ENCODE measurements around the gene TULP4. TPM values are rescaled to one million over a fixed set of nuclear protein-coding genes. Genes with fewer than 3 reads are reported as not detected.

TULP4 gene
- polyA plus RNA-seq, 2 of the 4 experiments (the other 2 are of a cell fraction): 5.0 to 10.6 TPM

DNA sequence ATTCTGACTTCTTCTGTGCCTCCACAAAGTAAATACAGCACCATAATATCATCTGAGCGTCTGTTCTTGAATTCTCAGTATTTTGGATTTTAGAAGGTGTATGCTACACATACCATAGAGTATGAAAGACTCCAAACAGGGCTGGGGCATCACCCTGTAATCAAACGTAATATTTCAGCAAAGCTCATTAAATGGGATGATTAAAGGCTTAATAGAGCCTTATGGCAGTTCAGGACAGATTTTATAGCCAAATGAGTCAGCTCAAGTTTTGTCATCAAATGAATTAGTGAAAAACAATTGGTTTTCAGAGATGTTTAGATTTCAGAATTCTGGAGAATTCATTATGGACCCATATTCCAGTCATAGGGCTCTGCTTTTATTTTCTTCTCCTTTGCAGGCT, 68.9 kb downstream of the TULP4 start (continued):
- TF ChIP-seq EHF (CRISPR knock-in tag; IDR thresholded peaks at IDR 0.05): no peak
- no peak for TF ChIP-seq RAD21 (conservative IDR thresholded peaks at IDR 0.05 in 1 of 2, IDR thresholded peaks at IDR 0.05 in 1 of 2)

DNA sequence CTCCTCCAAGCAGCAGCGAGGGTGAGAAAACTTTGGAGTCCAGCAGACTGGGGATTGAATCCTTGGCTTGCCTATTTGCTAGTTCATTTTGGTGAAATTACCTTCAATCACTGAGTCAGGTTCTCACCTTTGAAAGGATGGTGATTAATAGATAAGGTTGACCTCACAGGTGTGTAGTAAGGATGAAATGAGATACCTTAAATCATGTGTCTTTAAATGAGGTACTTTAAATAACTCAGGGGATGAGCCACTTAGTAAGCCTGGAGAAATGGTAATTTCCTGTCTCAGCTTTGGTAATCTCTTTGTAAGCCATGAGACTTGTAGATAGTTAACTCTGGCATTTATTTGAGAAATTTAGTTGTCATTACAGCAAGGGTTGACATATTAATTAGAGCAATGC, 70.2 kb downstream of the TULP4 start:
- Histone ChIP-seq H3K4me3 (no peak overlapping the region), H3K4me2 (no peak overlapping the region), H3K4me1 (no peaks in the 10 kb centered on the region), H3K27ac (no peak overlapping the region), H3K9me3 (no peaks in the 10 kb centered on the region)
- FAIRE-seq (no peak), ATAC-seq (no peak), DNase-seq (ENCODE audit: low read depth in 1 of 2, low spot score in 1 of 2) (no peak)
- 100% methylated on average over 1 of the region's 1 CpG for WGBS (ENCODE audit: missing lambda C conversion rate)
- TF ChIP-seq, protein P1, sequence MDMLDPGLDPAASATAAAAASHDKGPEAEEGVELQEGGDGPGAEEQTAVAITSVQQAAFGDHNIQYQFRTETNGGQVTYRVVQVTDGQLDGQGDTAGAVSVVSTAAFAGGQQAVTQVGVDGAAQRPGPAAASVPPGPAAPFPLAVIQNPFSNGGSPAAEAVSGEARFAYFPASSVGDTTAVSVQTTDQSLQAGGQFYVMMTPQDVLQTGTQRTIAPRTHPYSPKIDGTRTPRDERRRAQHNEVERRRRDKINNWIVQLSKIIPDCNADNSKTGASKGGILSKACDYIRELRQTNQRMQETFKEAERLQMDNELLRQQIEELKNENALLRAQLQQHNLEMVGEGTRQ (IDR thresholded peaks at IDR 0.05): no peak
- TF ChIP-seq, protein P2, sequence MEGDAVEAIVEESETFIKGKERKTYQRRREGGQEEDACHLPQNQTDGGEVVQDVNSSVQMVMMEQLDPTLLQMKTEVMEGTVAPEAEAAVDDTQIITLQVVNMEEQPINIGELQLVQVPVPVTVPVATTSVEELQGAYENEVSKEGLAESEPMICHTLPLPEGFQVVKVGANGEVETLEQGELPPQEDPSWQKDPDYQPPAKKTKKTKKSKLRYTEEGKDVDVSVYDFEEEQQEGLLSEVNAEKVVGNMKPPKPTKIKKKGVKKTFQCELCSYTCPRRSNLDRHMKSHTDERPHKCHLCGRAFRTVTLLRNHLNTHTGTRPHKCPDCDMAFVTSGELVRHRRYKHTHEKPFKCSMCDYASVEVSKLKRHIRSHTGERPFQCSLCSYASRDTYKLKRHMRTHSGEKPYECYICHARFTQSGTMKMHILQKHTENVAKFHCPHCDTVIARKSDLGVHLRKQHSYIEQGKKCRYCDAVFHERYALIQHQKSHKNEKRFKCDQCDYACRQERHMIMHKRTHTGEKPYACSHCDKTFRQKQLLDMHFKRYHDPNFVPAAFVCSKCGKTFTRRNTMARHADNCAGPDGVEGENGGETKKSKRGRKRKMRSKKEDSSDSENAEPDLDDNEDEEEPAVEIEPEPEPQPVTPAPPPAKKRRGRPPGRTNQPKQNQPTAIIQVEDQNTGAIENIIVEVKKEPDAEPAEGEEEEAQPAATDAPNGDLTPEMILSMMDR (IDR thresholded peaks at IDR 0.05): no peak
- TF ChIP-seq RARB (CRISPR knock-in tag; IDR thresholded peaks at IDR 0.05) (no peak), SREBF2 (IDR thresholded peaks at IDR 0.05) (no peak), KDM5A (IDR thresholded peaks at IDR 0.05) (no peak), EHMT2 (IDR thresholded peaks at IDR 0.05; ENCODE audit: low read depth) (no peak), RCOR1 (IDR thresholded peaks at IDR 0.05; ENCODE audit: low read depth, low read length) (no peak), RFX5 (IDR thresholded peaks at IDR 0.05) (no peak), RAD21 (conservative IDR thresholded peaks at IDR 0.05 in 1 of 2, IDR thresholded peaks at IDR 0.05 in 1 of 2) (no peak), HOXA7 (CRISPR knock-in tag; IDR thresholded peaks at IDR 0.05) (no peak), GATA3 (IDR thresholded peaks at IDR 0.05; ENCODE audit: borderline replicate concordance) (no peak)
- TF ChIP-seq, protein P3, sequence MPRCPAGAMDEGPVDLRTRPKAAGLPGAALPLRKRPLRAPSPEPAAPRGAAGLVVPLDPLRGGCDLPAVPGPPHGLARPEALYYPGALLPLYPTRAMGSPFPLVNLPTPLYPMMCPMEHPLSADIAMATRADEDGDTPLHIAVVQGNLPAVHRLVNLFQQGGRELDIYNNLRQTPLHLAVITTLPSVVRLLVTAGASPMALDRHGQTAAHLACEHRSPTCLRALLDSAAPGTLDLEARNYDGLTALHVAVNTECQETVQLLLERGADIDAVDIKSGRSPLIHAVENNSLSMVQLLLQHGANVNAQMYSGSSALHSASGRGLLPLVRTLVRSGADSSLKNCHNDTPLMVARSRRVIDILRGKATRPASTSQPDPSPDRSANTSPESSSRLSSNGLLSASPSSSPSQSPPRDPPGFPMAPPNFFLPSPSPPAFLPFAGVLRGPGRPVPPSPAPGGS (IDR thresholded peaks at IDR 0.05): no peak
- POLR2A ChIA-PET: no interaction called here
- CTCF ChIA-PET: no interaction called here

DNA sequence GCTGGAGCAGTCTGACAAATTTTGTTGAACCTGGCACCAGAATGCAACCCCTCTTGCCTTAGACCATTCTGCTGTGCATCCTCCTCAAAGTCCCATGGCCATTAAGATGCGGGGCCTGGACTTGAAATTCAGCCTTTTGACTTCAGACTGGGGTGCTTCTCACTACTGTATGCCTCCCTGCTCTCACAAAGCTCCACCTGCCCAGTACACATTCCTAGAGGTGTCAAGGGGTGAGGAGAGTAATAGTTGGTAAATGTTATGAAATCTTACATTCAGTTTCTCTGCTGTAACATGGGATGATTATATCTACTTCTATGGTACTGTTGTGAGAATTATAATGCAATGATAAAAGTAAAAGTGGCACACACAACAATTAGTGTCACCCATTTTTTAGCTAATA, 70.8 kb downstream of the TULP4 start:
- TF ChIP-seq, protein P2 (IDR thresholded peaks at IDR 0.05): no peak
- TF ChIP-seq SREBF2 (IDR thresholded peaks at IDR 0.05) (no peak), HOXB13 (CRISPR knock-in tag; IDR thresholded peaks at IDR 0.05; ENCODE audit: low read depth) (no peak), RCOR1 (IDR thresholded peaks at IDR 0.05; ENCODE audit: low read depth, low read length) (no peak)
- TF ChIP-seq, protein P4, sequence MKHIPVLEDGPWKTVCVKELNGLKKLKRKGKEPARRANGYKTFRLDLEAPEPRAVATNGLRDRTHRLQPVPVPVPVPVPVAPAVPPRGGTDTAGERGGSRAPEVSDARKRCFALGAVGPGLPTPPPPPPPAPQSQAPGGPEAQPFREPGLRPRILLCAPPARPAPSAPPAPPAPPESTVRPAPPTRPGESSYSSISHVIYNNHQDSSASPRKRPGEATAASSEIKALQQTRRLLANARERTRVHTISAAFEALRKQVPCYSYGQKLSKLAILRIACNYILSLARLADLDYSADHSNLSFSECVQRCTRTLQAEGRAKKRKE (CRISPR knock-in tag; IDR thresholded peaks at IDR 0.05; ENCODE audit: low read depth): no peak
- H3K9me3 ChIP-seq: no peaks in the 10 kb centered on the region
- FAIRE-seq: no peak
- POLR2A ChIA-PET: no interaction called here
- CTCF ChIA-PET: no interaction called here
- no peak overlapping the region for H3K4me2 ChIP-seq
- H3K4me1 ChIP-seq: no peaks in the 10 kb centered on the region
- ATAC-seq: no peak
- WGBS (ENCODE audit: missing lambda C conversion rate): 100% methylated on average over 1 of the region's 1 CpG
- H3K4me3 ChIP-seq: no peak overlapping the region
- DNase-seq (ENCODE audit: low read depth in 1 of 2, low spot score in 1 of 2): no peak
- no peak overlapping the region for H3K27ac ChIP-seq
